Stimulated activated CD4-positive, alpha-beta T cell treated with anti-CD3 and anti-CD28 coated beads, Interleukin-4, amount 100 ng/mL, for 48 hours (primary cell): ENCODE measurements around the gene FARP2.

Experiments used
- DNase-seq, 2 donors: peaks; one replicate each; pipeline ENCODE4 v3.0.0-alpha.2; 2020; ENCODE audit warnings: low read depth in 2 of 2

Gene FARP2

DNA sequence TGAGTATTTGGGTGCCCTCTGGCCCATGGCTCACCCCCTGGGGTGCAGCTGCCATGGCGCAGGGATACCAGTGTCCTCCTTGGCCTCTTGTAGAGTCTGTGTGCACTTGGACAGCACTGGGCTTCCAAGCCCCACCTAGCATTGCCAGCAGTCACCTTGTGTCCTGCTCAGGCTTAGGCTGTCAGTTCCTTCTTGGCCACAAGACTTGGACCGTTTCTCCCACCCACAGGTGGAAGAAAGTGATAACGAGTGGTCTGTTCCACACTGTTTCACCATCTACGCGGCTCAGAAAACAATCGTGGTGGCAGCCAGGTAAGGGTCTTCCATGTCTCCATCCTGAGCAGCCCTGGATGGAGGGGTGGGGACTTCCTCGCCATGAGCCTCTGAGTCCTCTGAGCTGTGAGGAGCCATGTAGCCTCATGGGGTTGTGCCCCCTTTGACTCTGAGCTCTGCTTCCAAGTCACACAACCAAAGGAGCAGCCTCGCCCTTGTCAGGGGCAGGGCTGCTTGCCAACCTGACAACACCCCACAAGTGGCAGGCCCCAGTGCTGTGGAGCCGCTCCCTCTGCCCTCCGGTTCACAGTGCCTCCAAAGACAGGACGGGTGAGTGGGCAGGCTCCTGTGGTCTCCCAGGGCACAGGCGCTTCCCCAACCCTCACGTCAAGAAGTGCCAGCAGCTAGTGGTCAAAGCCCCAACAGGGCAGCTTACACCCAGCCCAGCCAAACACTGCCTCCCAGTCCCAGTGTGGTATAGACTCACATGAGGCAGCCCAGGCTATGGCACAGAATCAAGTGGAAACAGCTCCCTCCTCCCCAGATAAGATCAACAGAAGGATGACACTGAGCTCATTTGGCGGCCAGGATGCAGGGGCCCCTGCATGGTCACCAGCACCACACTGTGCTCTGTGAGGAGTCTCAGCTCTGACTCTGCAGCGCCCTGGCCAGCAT is 133.9 kb downstream of the FARP2 start:
- no peak for DNase-seq

DNA sequence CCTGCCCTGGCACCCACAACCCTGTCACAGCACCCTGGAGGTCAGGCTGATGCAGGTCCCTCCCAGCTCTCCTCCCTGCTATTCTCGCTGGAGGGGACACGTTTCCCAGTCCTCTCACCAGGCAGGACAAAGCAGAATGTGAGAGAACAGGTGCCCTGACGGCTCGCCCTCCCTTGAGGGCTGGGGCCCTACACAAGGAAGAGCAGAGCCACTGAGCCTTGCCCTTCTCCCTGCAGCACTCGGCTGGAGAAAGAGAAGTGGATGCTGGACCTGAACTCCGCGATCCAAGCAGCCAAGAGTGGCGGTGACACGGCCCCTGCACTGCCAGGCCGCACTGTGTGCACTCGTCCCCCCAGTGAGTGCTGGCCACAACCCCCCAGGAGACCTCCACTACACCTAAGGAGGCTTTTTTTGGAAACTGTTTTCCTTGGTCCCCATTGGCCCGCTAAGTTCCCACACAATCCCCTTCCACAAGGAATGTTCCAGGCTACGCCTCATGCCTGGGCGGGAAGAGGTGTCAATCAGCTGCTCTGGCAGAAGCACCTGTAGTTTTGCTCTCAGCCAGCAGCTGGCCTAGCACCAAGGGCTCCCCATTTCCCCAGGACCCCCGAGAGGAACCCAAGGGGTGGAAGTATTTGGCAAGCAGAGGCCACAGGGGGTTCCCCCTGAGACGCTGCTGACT is 134.9 kb downstream of the FARP2 start:
- DNase-seq, result no peak

DNA sequence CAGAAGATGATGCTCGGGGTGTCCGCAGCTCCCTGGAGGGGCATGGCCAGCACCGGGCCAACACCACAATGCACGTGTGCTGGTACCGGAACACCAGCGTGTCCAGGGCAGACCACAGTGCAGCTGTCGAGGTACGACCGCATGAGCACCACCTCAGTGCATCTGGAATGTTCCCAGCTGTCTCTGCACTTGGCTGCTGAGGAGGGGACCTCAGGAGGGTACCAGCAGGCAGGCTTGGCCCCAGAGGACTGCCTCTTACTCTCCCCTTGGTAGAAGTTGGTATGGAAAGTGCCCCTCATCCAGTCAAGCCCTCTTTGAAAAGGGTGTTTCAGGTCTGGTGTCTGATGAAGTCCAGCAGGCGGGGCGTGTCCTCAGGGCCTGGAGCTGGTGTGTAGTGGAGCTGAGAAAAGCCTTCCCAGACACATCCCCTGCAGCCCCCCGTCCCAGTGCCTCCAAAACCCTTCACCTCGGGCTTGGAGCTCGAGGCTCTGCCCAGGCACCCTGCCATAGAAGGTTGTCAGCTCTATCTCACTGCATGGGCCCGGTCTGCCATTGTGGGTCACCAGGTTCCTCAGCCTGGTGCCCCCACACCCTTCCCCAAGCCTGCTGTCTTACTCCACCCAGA is 135.6 kb downstream of the FARP2 start:
- no peak for DNase-seq

DNA sequence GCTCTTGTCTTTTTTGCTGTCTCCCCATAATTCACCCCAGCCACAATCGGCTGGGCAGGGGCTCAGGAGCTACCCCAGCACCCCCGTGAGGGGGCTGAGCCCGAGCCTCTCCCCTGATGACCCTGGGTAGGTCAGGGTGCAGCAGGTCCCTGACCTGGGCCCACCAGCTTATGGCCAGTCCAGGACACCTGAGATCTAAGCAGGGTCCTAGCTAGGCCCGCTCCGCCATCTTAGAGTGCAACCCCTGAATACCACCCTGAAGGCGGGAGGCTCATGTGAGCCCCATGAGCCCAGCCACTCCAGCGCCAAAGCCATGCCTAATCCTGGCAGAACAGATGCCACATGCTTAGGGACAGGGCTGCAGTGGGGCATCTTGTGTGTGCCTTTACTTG is 136.1 kb downstream of the FARP2 start:
- no peak for DNase-seq

DNA sequence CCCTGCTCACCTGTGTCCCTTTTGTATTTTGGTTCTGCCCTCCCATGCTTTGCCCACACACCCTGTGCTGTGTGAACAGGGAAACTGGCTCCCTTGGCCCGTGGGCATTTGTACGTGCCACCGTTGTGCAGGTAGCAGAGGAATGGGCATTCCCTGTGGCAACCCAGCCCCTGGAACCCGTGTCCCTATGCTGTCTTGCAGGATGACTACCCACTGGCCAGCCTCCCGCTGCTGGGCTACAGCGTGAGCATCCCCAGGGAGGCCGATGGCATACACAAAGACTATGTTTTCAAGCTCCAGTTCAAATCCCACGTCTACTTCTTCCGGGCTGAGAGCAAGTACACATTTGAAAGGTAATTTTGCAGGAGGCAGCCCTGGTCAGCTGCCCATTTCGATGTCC is 137.0 kb downstream of the FARP2 start:
- DNase-seq, result no peak

DNA sequence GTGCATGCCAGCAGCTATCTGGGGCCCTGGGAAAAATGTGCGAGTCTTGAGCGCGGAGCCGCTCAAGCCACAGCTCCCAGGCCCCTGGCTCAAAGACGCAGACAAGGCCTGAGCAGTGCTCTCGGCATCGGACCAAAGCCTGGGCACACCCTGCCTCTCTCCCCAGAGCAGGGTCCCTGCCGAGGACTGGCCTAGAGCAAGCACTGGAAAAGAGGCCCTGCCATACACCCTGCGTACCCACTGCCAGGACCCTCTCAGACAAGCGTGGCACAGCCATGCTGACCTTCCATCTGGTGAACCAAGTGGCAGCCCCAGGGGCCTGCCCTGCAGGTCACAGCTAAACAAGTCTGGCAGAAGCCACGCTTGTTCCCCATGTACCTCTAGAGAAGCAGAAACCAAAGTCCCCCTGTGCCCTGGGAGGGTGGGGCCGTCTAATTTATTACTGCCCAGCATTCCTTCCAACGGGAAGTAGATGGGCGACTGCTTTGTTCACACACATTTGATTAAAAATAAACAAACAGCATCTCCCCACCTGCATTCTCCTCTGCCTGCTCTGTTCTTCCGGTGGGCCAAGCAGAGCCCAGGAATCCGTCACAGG is 138.3 kb downstream of the FARP2 start:
- DNase-seq, result no peak

DNA sequence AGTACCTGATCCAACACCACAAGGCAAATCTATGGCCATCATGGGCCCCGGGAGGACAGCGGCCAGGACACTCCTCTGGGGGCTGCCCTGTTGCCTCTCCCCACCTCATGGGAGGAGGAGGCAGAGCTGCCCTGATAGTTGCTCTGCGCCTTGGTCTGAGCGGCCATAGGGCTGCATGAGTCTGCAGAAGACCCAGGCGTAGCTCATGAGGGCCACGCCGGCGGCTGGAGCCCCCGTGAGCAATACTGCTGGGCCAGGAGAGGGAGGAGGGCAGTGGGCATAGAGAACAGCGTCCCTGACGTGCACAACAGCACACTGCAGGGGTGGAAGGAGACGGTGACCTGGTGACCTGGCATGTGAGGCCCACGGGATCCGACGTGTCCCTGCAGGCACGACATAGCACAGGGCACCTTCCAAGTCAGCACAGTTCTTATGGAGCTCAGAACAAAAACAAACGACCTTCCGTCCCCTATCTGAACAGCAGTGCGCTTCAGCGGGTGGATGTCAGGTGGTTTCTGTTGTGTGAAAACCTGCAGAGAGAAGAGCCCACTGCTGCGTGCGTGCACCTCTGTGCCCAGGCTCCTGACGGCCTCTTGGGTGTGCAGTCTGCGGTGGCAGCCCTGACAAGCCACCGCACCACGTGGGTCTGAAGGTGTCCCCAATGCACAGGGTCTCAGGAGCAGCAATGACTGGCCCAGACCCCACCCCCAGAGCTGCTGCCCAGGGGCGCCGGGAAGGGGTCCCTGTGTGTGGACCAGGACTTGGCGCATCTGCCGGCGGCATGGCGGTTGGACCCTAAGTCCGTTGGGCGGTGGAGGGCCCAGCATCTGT is 139.3 kb downstream of the FARP2 start:
- no peak for DNase-seq

DNA sequence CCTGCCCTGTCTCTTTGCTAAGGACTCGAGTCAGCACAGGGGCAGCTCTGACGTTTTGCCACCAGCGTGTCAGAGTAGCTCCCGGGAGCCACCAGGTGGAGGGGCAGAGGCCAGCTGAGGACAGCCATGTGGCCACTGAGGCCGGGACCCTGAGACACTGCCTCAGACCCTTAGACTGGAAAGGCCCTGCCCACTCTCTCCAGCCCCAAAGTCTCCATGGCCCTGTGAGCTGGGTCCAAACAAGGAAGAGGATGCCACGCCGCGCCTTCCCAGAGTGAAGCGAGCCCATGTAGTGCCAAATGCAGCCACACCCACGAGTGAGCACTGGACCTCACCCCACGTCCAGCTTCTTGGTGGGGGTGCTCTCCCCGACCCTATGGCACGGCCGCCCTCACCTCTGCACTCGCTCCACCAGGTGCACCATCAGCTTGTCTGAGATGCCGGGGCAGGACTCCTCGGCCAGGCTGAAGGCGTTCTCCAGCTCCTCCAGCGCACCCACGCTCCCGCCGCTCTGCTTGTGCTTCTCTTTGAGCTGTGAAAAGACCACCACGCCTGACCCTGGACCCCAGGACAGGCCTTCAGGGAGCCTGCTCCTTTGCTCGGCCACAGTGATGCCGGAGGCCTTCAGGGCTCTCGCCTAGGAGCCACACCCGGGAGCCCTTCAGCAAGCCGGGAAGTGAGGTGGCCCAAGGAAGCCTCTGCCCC is 140.1 kb downstream of the FARP2 start:
- no peak for DNase-seq

DNA sequence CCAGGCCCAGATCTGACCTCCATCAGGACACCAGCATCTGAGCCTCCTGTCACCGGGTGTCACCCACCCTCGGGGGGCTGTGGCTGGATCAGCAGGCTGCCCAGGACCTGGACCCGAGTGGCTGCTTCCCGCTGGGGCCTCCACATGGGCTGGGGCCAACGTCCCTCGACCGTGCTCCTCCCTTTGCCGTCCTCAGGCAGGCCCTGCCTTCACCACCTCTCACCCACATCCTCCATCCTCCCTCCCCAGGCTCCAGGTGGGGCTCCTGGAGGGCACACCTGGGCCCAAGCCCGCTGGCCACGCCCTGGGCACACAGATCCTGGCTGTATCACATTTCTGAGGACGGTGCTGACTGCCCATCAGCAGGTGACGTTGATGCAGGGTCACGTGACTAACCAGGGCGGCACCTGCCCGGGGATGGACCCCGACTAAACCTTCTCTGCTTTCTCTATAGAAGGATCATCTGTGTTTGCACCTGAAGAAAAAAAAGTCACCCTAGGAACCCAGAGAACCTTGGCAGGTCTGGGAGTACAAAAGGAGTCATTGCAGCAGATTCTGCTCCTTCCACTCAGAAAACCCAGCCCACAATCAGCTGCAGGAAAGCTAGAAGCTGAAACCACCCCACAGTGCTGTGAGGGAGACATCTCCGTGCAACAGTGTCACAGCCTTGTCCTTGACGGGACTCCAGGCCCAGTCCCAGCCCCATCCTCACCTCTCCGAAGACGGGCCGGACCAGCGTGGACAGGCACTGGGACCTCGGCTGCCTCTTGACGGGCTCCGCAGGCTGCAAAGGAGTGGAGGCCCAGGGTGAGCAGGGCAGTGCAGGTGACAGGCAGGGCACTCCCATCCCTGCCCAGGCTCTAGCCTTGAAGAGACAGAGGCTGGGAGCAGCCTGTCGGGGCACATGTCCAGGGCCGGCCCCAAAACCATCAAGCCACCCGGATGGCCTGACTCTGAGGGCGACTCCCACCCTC is 141.1 kb downstream of the FARP2 start:
- DNase-seq, result no peak

DNA sequence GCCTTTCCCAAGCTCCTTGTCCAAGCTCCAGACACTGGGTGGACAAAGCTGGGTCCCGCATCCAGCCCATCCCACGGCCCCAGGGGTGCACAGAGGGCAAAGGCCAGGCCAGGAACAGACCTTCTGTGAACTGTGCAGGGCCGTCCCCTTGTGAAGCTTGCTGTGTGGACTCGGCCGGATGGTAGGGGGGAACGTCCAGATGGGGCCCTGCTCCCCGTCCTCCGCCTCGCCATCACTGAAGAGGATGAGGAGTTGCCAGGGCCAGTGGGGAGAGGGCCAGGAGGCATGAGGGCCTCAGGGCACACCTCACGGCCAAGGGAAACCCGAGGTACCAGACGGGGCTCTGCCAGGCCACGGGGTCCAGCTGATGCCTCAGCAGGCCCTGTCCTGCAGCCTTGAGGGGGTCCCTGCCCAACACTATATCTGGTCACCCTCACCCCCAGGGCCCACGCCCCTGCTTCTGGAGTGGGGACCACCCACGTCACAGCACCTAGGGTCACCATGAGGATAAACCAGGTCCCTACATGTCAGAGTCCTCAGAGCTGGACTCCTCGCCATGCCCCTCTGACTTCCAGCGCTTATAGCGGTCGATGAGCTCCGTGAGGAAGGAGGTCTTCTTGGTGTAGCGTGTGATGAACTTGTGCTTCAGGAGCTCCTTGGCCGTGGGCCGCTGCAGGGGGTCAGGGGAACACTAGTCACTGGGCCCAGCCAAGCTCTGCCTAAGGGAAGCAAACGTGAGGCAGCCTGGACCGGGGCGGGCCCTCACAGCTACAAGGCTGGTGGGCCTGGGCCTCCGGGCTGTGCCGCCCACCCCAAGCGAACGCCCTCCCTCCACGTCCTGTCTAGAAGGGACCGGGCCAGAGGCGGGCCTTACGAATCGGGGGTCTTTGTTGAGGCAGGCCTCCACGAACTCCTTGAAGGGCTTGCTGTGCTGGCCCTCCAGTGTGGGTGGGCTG is 142.3 kb downstream of the FARP2 start:
- no peak for DNase-seq

DNA sequence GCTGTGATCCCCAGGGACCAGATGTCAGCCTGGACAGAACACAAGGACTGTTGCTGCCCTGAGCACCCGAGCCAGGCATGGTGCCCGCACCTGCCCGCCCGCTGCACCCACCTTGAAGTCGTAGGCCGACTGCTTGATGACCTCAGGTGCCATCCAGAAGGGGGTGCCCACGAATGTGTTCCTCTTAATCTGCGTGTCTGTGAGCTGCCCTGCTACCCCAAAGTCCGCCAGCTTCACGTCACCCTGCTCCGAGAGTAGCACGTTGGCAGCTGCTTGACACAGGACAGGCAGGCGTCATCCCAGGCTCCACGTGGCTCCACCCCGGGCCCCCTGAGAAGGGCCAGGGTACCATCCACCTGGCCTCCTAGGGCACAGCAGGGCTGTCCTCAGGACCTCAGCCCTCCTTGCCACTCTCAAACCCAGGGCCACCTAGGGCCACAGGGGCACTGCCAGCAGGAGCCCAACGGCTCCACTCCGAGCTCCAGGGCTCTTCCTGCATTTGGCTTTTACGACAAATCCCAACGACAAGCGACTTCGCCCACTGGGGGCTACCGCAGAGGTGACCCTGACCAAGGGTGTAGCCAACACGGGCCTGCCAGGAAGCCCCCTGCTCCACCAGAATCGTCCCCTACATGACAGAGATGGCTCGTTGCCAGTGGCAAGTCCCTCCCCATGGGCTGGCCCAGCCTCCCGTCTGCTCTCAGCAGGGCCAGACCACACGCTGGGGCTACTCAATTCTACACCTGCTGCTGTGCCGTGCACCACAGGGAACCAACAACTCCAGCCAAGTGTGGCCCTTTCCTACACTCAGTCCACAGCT is 143.3 kb downstream of the FARP2 start:
- no peak for DNase-seq

DNA sequence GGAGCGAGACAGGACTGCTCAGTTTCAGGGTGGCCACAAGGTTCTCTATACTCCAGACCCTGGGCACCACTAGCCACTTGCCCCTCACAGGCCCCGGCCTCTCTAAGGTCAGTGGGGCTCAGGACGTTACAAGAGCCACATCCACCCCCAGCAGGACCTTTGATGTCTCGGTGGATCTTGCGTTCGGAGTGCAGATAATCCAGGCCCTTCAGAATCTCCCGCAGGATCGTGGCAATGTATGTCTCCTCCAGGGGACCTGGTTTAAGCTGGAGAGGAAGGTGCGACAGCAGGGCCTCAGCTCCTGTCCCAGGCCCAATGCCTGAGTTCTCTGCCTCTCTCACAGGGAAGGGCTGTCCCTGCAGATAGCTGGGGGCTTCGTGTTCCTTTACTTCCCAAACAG is 143.9 kb downstream of the FARP2 start:
- no peak for DNase-seq

DNA sequence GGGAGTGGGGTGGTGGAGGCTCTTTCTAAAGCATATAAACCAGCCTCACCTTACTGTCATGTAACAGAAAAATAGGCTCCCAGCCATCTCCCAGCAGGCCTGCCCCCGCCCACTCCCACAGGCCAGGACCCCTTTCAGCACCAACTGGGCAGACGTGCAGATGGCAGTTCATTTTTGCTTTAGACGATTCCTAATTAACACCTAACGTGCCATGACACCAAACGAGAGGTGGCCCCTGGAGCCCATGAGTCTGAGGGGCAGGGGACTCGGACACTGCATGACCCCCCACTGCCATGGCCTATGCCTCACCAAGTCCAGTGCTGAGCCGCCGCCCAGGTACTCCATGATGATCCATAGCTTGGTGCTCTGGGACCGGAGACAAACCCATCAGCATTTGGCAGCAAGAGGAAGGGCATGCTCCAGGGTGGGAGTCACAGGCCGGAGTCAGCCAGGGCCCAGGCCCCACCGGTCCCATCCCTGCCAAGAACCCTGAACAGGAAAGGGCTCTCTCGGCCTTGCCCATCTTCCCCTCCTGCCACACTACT is 144.4 kb downstream of the FARP2 start:
- DNase-seq, result no peak

DNA sequence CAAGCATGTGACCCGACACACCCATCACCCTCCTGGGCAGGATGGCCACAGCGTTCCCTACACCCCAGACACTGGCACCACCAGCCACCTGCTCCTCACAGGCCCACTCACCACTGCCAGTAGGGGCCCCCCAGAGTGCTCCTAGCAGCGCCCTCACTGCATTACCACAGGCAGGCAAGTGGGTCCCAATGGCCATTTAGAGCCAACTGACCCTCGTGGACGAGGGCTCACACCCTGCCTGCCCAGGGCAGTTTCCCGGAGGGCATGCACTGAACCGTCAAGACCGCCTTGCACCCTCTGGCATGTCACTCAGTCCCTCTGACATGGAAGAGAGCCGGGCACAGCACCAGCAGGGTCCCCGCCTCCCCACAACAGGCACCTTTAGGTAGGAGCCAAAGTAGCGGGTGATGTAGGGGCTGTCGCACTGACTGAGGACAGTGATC is 145.0 kb downstream of the FARP2 start:
- DNase-seq, result no peak

DNA sequence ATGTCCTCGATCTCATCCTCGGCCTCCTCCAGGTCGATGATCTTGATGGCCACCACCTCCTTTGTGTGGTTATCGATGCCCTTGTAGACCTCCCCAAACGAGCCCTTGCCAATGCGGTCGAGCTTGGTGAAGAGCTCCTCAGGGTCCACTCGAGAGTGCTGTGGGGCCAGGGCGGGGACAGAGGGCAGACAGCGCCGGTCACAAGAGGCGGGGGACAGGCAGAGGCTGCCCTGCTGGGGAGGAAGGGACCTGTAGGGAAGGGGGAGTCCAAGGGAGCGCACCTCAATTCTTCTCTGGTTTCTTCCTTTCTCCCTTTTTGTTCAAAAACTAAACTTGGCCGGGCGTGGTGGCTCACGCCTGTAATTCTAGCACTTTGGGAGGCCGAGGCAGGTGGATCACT is 145.5 kb downstream of the FARP2 start:
- DNase-seq, result no peak

DNA sequence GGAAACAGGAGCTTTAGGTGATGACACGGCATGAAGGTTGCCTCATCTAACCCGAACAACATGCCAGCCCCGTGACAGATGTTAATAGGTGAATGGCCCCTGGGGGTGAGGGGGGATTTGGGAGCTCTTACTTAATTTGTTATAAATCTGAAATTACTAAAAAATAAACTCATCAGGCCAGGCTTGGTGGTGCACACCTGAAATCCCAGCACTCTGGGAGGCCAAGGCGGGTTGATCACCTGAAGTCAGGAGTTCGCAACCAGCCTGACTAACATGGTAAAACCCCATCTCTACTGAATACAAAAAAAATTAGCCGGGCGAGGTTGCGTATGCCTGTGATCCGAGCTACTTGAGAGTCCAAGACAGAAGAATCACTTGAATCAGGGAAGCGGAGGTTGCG is 146.2 kb downstream of the FARP2 start:
- no peak for DNase-seq

DNA sequence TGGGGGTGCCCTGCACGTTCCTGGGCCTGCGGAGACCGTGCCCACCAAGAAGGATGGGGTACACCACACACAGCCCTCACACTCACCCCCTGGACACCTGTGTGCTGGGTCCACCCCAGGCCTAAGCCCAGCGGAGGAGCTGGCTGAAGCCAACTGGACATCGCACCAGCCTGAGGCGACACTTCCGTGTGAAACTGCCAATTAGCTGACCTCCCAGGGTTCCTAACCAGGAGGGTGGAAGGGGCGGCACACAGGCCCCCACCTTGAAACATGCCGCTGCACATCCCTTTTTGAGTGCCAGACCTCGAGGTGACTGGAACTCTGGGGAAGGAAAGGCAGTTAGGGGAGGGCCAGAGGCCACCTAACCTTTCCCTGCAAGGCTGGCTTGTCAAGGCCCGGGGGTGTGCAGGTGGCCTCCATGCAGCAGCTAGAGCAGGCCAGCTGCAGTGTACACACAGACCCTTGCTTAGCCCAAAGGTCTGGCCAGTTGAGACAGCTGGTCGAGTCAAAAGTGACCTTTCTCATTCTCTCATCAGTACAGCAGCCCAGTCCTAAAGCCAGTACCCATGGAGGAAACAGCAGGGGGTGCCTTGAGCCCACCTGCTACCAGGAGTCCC is 147.8 kb downstream of the FARP2 start:
- no peak for DNase-seq
